CD4-positive, alpha-beta T cell treated with Interleukin-4 for 1 hour (primary cell): ENCODE measurements around the gene DHX40.
"Not testable (repeated sequence)": the region's sequence is repeated elsewhere in the genome, so short reads cannot be mapped to it uniquely, and the experiment has no call there.

Experiments used
- DNase-seq, 2 donors: peaks; one replicate each; pipeline ENCODE4 v3.0.0-alpha.2; 2020 to 2022

The DHX40 gene

DNA sequence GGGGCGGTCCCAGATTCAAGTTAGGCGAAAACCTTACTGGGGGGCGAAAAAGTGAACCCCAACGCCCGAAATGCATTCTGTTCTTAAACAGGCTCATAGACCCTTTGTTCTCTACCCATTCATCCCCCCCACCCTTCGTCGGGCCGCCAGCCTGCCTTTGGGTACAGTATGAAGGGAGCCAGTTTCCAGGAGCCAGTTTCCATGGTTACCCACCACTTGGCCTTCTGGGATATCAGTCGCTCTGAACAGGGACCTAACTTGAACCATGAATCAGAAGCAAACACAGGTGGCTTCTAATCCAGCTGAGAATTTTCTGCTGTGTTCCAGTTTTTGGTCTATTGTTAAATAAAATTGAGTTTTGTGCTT lies 532 bp downstream of the DHX40 start:
- DNase-seq, result peak; percentile 72 to 77

DNA sequence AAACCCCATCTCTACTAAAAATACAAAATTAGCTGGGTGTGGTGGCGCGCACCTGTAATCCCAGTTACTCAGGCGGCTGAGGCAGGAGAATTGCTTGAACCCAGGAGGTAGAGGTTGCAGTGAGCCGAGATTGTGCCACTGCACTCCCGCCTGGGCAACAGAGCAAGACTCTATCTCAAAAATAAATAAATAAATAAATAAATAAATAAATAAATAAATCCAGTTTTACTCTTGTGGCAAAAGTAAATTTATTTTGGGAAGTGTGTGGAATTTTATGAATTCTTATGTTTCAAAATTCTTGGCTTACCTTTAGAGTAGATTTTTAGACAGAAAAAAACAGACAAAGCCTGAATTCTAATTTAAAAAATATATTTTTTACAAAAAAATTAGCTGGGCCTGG lies 3.7 kb downstream of the DHX40 start:
- not testable (repeated sequence) for DNase-seq

DNA sequence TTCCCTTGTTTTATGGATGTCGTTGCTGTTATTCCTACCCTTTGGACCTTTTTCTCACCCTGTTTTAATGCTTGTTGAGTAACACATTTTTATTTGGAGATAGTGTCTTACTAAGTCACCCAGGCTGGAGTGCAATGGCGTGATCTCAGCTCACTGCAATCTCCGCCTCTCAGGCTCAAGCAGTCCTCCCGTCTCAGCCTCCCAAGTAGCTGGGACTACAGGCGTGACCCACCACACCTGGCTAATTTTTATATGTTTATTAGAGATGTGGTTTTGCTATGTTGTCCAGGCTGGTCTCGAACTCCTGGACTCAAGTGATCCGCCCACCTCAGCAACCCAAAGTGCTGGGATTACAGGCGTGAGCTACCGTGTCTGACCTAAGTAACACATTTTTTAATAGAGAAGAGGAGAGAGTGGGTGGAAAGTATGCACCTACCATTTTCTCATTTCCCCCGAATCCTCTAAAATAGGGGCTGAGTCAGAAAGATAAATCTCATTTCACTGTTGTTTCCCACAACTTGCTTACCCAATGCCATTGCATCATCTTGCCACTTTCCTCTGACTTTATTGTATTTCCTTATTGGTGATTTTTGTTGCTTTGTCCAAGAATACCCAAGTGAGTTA lies 7.0 kb downstream of the DHX40 start:
- DNase-seq, result no peak

DNA sequence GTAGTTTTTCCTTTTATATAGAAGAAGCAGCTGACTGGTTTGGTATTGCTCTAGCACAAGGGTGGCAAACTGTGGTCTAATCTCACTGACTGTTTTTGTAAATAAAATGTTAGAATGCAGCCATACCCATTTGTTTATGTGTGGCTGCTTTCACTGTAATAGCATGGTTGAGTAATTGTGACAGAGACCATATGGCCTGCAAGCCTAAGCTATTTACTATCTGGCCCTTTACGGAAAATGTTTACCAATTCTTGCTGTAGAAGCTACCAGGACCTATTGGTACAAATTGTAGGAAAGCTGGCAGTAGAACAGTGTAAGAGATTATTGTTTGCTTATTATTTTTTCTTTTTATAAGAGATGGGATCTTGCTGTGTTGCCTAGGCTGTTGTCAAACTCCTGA lies 18.8 kb downstream of the DHX40 start:
- DNase-seq, result not testable (repeated sequence)

DNA sequence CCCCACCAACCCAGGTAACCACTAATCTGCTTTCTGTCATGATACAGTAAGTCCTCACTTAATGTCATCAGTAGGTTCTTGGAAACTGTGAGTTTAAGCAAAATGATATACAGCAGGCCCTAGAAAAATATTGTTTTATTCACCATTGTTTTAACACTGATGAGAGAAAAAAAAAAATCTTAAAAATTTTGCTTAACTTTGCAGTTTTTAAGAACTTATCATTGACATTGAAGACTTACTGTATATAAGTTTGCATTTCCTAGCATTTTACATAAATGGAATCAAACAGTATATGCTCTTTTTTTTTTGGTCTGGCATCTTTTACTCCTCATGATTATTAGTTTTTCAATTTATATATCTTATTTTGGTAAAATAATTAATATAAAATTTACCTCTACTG lies 34.8 kb downstream of the DHX40 start:
- no peak for DNase-seq

DNA sequence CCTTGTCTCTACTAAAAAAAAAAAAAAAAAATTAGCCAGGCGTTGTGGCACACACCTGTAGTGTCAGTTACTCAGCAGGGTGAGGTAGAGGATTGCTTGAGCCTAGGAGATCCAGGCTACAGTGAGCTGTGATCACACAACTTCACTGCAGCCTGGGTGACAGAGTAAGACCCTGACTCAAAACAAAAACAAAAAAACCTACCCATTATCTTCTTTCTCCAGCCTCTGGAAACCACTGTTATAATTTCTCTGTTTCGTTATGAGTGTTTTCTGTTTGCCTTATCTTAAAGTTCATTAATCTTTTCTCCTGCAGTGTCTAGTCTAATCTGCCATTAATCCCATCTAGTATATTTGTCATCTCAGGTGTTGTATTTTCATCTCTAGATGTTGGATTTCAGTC lies 35.7 kb downstream of the DHX40 start:
- DNase-seq, result no peak

GRCh38 chr17:59607061-59607460 lies 41.7 kb downstream of the DHX40 start:
- DNase-seq, result no peak

GRCh38 chr17:59607817-59608403 lies 42.5 kb downstream of the DHX40 start:
- DNase-seq, result peak in 1 of 2 donors; percentile 22

GRCh38 chr17:59611503-59611902 lies 46.1 kb downstream of the DHX40 start:
- no peak for DNase-seq

GRCh38 chr17:59616253-59616920 lies 51.0 kb downstream of the DHX40 start:
- DNase-seq, result no peak

DNA sequence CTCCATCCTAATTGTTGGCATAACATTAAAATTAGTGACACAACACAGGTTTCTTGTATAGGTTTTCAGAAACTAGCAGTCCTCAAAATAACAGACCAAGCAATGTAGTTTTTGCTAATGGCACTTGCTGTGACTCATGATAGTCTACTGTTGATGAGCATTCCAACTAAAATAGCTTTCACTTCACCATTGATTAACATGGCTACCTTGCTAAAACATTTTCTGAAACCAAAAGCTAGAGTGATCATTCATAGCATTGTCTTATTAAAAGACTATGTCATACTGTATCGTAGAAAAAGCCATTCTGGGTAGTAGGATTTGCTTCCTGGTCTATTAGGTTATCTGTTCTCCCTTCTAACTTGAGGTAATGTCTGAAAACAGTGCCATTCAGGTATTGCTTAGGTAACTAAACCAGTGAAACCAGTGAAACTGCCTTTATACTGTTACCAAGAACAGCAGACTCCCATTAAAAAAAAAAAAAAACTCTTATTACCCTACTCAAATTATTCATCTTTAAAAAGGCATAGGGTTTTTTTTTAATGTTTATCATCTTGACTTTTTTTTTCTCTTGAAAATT lies 51.8 kb downstream of the DHX40 start:
- DNase-seq, result no peak

DNA sequence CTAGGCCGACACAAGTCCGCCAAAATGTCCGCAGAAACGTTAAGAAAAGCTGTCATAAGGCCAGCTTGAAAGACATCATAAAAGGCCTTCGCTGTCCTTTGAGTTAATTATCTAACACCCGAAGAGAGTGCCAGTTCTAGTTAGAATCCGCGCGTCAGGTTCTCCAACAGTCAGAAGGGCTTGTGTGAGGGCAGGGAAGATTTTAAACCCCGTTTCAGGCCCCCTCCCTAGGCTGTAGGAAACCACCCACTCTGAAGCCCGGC lies 53.6 kb downstream of the DHX40 start:
- no peak for DNase-seq

- peak; percentile 93 for DNase-seq
Observed at GRCh38 chr17:59619298-59620063, 54.1 kb downstream of the DHX40 start, which contains the start of gene CLTC. Gene CLTC (plus strand): TSS chr17:59619895. CDS start chr17:59620132, 237 bp downstream.

DNA sequence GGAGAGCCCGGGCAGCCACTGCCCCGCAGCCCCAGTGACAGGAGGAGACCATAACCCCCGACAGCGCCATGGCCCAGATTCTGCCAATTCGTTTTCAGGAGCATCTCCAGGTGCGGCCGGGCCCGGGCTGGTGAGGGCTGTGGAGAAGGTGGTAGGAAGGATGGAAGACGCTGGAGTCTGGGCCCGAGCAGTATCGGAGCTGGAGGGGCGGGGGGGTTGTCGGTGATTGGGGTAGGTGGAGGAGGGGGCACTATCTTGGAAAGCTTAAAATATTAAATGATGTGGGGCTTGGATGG lies 54.6 kb downstream of the DHX40 start:
- DNase-seq, result no peak

DNA sequence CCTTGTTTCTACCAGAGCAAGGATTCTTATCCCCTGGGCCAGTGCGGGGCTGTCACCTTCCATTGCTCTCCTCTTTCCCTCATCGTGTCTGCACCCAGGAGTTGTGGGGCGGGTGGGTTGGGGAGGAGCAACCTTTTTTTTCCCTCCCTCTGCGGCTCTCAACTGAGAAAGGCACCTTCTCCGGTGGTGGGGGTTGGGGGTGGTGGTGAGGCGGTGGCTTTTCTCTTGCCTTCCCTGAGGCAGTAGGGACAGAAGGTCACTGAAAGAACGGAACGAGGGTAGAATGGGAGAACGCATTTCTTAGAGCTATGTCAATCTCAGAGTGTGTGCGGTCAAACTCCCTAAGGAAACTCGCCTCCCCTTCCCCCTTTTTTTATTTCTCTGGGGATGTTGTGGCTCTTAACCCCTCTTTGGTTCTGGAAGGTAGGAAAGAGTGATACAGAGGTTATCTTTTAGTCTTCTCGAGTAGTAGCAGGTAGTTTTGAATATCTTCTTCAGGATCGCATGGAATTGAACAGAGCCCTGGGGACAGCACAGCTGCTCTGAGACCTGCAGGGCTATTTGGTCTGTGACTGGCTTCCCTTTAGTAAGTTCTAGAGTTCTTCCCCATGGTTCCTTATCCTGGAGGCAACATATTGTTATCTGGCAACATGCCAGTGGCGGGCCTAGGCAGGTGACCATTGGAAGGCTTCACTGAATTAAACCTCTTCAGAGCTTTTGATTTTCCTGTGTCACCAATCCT lies 55.3 kb downstream of the DHX40 start:
- DNase-seq, result peak; percentile 48 to 66

- DNase-seq, result no peak
Observed at GRCh38 chr17:59621771-59622170, 56.4 kb downstream of the DHX40 start.

DNA sequence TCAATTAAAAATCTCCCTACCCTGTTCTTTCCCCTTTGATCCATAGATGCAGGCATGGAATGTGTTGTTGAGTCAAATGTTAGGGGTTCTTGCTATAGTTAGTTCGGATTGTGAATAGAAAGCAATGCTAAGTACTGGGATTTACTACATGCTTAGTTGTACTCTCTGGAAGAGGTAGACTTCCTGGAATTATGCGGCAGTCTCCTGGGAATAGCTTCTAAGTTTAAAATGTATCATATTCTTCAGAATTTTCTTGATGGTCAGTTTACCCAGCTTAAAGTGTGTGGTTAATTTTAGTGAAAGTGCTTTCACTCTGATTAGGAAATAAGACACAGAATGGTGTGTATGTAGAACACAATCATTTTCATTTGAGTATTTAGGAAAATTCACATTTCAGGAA lies 57.7 kb downstream of the DHX40 start:
- no peak for DNase-seq

GRCh38 chr17:59626756-59627155 lies 61.3 kb downstream of the DHX40 start:
- no peak for DNase-seq

DNA sequence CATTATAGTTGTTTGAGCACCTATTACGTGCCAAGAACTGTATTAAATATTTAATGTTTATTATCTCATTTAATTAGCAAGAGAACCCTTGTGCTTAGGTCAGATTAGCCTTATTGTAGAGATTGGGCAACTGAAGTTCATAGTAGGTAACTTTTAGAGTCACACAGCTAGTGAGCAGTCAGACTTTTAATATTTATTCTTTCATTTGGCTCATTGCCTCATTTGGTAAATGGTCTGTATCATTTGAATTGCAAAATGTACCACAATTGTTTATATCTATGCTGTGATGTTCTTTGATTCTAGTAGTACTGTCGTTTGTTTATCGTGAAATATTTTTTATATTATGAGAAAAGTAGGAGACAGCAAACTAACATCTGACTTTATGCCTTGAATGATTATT lies 61.9 kb downstream of the DHX40 start:
- no peak for DNase-seq

DNA sequence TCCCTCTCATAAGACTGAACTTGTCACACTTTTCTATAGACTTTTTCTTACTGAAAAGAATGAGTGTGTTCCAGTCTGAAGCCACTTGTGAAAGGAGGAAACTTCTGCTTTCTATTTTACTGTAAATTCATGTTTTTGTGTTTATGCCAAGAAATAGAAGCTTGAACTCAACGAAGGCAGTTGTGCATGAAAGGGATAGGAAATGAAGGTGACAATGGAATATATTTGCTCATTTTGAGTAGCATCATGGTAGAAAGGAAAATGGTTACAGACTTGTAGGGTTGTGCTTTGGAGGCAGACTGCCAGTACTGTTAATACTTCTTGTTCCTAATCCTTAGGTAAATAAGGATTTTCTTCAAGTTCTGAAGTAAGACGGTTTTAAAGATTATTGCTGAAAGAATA lies 62.4 kb downstream of the DHX40 start:
- no peak for DNase-seq

- no peak for DNase-seq
Observed at GRCh38 chr17:59629174-59629573, 63.8 kb downstream of the DHX40 start.

DNA sequence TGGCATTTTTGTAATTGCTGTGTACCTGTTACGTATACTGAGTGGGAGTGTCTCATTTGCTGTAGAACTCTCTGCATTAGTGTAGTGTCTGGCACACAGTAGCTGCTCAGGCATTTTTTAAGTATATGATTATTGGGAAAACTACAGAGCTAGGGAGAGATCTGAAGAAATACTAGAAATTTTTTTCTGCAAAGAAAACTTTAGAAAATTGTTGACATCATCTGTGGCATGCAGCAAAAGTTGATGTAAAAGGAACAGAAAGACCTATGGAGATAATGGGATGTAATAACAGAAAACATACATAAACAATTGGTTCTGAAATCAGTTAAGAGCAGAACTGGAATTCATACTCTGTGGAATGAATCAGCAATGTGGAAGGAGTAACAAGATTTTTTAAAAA lies 65.9 kb downstream of the DHX40 start:
- no peak for DNase-seq

DNA sequence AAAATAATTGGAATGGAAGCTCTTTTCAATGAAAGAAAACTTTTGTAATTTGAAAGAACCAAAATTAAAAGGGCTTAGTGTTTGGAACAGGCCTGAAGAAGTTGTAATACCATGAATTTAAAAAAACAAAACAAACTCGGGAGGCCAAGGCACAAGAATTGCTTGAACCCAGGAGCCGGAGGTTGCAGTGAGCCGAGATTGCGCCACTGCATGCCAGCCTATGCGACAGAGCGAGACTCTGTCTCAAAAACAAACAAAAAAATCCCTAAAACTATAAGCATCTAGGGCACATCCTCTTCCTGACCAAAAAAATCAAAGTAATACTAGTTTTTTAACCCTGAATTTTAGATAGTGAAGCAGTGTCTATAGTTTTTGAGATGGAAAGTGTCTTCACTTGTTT lies 67.0 kb downstream of the DHX40 start:
- no peak for DNase-seq
